Activated CD4-positive, alpha-beta T cell treated with anti-CD3 and anti-CD28 coated beads, Interleukin-2, amount 50 U/mL, for 1 hour (primary cell): ENCODE data around the gene CYTH3.
A peak's percentile ranks its signal among the peaks of the same experiment; 100 is the strongest.
"Not testable (repeated sequence)": the region's sequence is repeated elsewhere in the genome, so short reads cannot be mapped to it uniquely, and the experiment has no call there.

ENCODE experiments used
- DNase-seq: peaks from one replicate; pipeline ENCODE4 v3.0.0-alpha.2; 2020

The CYTH3 gene, protein sequence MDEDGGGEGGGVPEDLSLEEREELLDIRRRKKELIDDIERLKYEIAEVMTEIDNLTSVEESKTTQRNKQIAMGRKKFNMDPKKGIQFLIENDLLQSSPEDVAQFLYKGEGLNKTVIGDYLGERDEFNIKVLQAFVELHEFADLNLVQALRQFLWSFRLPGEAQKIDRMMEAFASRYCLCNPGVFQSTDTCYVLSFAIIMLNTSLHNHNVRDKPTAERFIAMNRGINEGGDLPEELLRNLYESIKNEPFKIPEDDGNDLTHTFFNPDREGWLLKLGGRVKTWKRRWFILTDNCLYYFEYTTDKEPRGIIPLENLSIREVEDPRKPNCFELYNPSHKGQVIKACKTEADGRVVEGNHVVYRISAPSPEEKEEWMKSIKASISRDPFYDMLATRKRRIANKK

GRCh38 chr7:6272481-6273323 lies at the start of gene CYTH3:
Gene CYTH3, minus strand, starts transcription at chr7:6272624. Its CDS starts 117 bp downstream, at chr7:6272507.
- peak; percentile 69 for DNase-seq

DNA sequence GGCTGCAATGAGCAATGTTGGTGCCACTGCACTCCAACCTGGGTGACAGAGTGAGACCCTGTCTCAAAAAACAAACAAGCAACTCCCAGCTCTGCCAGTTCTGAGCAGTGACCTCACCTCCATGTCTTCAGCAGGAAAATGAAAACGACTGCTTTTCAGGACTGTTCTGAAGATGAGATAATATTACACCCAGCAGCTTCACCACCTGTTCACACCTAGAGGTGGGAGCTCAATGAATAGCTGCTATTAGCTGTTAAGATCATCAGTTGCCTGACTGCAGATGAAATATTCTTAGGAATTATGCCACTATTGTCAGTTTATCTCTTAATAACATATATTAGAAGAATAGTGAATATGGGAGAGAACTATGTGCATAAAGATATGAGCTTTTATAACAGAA lies 48.4 kb upstream of the CYTH3 start:
- no peak for DNase-seq

DNA sequence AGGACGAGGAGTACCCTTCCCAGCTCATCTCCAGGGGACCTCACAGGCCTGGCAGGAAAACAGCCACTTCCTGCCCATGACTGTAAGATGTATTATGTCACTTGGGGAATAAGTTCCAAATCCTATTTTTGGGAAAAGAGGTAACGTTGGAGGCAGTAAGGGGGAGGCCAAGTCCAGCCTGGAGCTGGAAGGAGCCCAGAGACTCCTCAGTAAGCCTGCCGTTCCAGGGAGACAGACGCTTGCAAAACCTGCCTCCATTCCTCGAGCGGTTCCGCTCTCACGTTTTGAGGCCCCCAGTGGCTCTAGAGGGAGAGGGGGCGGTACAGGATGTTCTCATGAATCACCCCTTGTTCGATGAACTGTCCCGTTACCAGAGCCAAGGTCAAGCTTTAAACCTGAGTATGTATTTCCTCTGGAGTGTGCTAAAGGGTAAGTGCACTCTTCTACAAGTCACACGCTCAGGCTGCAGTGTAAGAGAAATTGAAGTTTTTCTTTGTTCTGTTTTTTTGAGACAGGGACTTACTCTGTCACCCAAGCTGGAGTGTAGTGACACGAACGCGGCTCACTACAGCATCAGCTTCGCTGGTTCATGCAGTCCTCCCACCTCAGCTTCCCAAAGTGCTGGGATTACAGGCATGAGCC lies 45.5 kb upstream of the CYTH3 start:
- DNase-seq = no peak

- DNase-seq = no peak
Measured at GRCh38 chr7:6316226-6316625, 43.8 kb upstream of the CYTH3 start.

DNA sequence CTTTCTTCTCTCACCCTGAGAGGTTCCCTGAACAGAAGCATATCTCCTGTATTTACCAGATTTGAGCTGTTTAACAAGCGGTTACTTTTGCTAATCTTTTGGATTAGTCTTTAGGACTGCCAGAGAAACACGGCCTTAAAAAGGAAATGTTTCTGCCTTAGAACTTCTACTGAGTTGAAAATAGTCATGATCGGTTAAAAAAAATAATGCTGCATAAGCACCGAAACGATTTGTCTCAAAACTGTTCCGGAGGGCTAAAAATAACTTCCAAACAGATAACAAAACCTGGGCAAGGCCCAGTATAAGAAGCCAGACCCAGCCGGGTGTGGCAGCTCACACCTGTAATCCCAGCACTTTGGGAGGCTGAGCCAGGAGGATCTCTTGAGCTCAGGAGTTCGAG lies 43.3 kb upstream of the CYTH3 start:
- DNase-seq = no peak

GRCh38 chr7:6310271-6310993 lies 38.0 kb upstream of the CYTH3 start:
- DNase-seq = no peak

DNA sequence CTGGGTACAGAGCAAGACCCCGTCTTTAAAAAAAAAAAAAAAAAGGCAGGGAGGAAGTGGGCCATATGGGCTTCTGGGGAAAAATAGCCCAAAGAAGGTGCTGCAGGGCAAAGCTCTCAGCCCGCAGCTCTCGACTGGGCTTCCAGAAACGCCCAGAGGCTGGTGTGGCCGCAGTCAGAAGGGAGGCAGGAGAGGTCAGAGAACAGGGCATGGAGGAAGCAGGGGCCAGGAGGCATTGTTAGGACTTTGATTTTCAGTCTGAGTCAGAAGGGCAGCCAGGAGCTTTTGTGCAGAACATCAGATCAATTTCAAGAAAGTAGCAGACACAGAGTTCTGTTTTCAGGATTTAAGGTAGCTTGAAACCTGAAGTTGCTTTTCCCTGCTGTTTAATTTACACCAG lies 35.3 kb upstream of the CYTH3 start:
- no peak for DNase-seq

DNA sequence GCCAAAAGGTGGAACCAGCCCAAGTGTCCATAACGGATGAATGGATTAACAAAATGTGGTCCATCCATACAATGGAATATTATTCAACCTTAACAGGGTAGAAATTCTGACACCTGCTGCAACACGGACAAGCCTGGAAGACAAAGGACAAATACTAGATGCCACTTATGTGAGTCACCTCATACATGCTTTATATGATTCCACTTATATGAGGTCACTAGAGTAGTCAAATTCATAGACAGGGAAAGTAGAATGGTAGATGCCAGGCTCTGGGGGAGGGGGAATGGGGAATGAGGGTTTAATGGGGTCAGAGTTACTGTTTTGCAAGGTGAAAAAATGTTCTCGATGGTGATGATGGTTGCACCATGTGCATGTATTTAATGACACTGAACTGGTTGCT lies 34.0 kb upstream of the CYTH3 start:
- DNase-seq = no peak

- no peak for DNase-seq
Measured at GRCh38 chr7:6305330-6305729, 32.9 kb upstream of the CYTH3 start.

DNA sequence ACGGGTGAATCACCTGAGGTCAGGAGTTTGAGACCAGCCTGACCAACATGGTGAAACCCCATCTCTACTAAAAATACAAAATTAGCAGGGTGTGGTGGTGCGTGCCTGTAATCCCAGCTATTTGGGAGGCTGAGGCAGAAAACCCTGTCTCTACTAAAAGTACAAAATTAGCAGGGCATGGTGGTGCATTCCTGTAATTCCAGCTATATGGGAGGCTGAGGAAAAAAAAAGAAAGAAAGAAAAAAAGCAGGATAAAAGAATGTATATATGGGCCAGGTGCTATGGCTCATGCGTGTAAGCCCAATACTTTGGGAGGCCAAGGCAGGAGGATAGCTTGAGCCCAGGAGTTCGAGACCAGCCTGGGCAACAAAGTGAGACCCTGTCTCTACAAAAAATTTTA lies 29.0 kb upstream of the CYTH3 start:
- not testable (repeated sequence) for DNase-seq

GRCh38 chr7:6299774-6300173 lies 27.4 kb upstream of the CYTH3 start:
- no peak for DNase-seq

DNA sequence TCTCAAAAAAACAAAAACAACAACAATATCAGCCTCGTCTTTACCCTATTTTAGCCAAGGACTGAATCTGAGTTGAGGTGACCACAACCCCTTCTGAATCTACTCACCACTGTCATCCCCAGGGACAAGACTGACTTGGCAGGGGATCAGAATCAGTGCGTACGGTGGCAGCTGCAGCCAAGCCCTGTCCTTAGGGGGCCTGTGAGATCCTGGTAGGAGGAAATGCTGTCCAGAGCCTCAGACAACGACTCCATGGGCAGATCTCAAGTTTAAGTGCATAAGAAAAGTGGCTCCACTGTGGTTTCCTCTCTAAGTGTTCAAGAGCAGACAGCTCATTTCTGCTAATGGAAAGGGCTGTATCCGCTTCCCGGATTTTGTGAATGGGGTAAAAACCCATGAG lies 22.4 kb upstream of the CYTH3 start:
- no peak for DNase-seq

DNA sequence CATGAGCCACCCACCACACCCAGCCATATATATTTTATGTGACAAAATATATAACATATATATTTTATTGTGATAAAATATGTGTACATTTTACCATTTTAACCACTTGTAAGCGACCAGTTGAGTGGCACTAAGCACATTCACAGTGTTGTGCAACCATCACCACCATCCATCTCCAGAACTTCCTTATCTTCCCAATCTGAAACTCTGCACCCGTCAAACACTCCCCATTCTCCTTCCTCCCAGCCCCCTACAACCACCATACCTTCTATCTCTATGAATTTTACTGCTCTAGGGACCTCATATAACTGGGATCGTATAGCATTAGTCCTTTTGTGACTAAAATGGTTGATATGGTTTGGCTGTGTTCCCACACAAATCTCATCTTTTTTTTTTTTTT lies 20.8 kb upstream of the CYTH3 start:
- no peak for DNase-seq

DNA sequence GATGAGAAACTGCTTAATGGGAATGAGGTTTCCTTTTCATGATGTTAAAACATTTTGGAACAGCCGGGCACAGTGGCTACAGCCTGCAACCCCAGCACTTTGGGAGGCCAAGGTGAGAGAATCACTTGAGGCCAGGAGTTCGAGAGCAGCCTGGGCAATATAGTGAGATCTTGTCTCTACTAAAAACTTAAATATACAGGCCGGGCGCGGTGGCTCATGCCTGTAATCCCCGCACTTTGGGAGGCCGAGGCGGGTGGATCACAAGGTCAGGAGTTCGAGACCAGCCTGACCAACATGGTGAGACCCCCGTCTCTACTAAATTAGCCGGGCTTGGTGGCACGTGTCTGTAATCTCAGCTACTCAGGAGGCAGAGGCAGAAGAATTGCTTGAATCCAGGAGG lies 19.5 kb upstream of the CYTH3 start:
- not testable (repeated sequence) for DNase-seq

DNA sequence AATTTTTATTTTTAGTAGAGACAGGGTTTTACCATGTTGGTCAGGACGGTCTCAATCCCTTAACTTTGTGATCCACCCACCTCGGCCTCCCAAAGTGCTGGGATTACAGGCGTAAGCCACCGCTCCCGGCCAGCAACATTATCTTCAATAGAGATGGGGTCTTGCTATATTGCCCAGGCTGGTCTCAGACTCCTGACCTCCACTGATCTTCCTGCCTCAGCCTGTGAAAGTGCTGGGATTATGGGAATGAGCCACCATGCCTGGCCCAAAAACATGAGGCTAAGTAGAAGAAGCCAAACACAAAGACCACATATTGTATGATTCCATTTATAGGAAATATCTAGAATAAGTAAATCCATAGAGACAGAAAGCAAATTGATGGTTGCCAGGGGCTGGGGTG lies 19.1 kb upstream of the CYTH3 start:
- DNase-seq = no peak

- DNase-seq = no peak
Measured at GRCh38 chr7:6290319-6290741, 17.9 kb upstream of the CYTH3 start.

DNA sequence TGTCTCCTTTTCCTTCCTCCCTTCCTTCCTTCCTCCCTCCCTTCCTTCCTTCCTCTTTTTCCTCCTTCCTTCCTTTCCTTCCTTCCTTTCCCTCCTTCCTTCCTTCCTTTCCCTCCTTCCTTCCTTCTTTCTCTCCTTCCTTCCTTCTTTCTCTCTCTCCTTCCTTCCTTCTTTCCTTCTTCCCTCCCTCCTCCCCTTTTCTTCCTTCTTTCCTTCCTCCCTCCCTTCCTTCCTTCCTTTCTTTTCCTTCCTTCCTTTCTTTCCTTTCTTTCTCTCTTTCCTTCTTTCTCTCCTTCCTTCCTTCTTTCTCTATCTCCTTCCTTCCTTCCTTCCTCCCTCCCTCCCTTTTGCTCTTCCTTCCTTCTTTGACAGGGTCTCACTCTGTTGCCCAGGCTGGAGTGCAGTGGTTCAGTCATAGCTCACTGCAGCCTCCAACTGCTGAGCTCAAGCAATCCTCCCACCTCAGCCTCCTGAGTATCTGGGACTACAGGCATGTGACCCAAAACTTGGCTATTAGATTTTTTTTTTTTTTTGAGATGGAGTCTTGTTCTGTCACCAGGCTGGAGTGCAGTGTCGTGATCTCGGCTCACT lies 15.9 kb upstream of the CYTH3 start:
- no peak for DNase-seq

- DNase-seq = no peak
Measured at GRCh38 chr7:6286486-6286885, 14.1 kb upstream of the CYTH3 start.

DNA sequence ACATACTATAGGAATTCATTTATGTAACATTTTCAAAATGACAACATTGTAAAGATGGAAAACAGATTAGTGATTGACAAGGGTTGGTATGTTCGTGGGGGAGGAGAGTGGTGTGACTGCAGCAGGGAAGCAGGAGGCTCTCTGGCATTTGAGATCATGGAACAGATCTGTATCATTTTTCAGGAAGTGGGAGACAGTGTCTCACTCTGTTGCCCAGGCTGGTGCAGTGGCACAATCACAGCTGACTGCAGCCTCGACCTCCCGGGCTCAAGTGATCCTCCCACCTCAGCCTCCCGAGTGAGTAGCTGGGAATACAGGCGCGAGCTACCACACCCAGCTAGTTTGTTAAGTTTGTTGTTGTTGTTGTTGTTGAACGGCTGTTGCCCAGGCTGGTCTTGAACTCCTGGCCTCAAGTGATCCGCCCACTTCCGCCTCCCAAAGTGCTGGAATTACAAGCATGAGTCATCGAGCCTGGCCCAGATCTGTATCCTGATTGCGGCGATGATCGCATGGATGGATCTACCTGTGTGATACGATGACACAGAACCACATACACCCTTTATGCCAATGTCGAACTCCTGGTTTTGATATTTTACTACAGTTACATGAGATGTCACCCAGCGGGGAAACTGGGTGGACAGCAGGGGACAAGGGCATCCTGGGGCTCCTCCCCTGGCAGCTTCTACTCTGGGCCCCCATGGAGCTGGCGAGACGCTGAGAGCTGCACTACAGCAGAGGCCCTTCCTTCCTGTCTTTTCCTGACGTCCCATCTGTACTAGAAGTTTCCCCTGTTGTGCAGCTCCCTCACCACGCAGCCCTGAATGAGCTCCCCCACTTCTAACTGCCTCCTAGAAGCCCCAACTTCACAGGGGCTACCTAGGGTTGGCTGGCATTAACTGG lies 12.3 kb upstream of the CYTH3 start:
- no peak for DNase-seq

DNA sequence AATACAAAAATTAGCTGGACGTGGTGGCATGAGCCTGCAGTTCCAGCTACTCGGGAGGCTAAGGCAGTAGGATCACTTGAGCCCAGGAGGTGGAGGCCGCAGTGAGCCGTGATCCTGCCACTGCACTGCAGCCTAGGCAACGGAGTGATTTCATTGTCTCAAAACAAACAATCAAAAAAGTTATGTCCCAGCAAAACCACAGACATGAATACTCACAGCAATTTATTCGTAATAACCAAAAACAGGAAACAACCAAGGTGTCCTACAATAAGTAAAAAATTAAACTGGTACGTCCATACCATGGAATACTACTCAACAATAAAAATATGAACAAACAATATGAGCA lies 11.6 kb upstream of the CYTH3 start:
- DNase-seq = no peak

DNA sequence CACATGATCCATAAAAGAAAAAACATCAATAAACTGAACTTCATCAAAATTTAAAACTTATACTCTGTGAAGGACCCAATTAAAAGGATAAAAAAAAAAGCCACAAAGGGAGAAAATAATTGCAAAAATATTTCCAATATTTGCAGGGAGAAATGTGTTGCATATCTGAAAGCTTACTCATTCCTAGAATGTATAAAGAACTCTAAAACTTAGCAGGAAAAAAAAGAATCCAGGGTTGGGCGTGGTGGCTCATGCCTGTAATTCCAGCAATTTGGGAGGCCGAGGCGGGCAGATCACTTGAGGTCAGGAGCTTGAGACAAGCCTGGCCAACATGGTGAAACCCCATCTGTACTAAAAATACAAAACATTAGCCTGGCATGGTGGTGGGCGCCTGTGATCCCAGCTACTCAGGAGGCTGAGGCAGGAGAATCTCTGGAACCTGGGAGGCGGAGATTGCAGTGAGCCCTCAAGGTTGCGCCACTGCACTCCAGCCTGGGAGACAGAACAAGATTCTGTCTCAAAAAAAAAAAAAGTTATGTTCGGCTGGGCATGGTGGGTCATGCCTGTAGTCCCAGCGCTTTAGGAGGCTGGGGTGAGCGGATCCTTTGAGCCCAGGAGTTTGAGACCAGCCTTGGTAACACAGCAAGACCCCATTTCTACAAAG lies 11.1 kb upstream of the CYTH3 start:
- not testable (repeated sequence) for DNase-seq
